Posterior vena cava (tissue), 2 donors: Measurements from ENCODE around the gene MACROD2. TPM values are rescaled to one million over a fixed set of nuclear protein-coding genes. Genes with fewer than 3 reads are reported as not detected.

Experiments used
- DNase-seq: peaks from one replicate; pipeline ENCODE4 v3.0.0-alpha.2; 2020; ENCODE audit warnings: low spot score
- intact Hi-C, 2 donors: fragments of 100-400 bp; cut with DNase I; formaldehyde crosslinking; loops; one replicate each; pipeline versions ENCODE4 v1.14.1 to v1.14.2; 2022 to 2023
- total RNA-seq, 2 donors: library from RNA; stranded (reverse); fragmentation: NEBNext Ultra II Directional; extraction: Animal tissue kit (Norgen Biotek cat#: 25700); gene quantifications; one replicate each; pipeline ENCODE4 v1.2.1, GENCODE V29; 2021
- donor health status: DM: yes; HTN: yes; CAD: no.
- donor health status: DM: yes; HTN: yes; CAD: no.

The MACROD2 gene
- total RNA-seq, 2 donors from 2014 or later = 15.5 to 25.5 TPM

DNA sequence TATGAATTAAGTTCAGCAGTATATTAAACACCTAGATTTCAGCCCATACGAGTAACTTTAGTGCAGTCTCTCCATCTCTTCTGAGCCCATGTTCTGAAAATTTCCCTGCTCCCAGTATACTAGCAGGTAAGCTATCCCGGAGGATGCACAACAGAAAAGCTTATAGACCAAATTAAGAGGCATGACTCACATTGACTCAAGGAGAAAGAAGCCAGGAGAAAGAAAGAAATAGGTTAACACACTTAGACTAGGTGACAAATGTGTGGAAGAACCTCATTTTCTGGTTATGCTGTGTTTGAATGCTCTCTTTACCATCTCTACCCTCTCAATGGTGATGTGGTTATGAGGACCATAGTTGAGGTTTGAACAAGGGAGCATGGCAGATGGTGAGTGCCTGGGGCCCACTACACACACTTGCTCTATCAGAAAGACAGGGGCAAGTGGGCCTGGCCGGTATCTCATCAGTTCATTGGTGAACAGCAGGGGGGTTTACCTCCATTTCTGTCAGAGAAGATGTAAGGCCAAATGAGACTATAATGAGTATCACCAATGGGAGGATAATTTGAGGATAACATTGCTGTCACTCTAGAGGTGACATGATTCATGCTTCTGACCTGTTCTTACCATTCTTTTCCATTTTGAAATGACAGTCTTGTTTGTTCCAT is 1244.4 kb downstream of the MACROD2 start:
- no peak for DNase-seq
- intact Hi-C loops = no loop called here

DNA sequence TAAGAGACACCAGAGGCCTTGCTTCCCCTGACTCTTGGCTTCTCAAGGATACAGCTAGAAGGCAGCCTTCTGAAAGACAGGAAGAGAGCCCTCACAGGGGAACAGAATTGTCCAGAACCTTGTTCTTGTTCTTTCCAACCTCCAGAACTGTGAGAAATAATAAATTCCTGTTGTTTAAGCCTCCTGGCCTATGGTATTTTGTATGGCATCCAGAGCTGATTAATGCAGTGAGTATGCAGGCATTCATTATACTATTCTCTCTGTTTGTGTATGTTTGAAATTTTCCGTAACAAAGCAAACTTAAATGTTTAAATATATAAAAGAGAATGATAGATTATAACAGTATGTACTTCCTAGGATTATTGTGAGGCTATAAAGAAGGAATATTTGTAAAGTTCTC is 1245.5 kb downstream of the MACROD2 start:
- intact Hi-C loops = no loop called here
- DNase-seq = no peak

DNA sequence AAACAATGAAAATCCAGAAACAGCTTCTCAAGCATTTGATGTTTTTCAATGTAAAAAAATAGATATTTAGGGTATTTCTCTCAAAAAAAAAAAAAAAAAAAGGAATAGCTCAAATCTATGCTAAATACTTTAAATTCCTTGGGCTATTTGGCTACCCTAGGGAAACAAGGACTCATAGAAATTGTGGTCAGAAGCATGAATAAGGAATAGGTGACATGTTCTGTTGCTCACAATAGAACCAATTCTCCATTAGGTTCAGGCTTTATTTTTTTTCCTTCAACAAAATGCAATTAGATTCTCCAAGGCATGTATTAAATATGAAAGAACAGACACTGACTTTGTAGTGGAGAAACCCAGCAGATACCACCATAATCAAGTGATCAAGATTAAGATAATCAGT is 1246.4 kb downstream of the MACROD2 start:
- DNase-seq = no peak
- intact Hi-C loops = no loop called here

DNA sequence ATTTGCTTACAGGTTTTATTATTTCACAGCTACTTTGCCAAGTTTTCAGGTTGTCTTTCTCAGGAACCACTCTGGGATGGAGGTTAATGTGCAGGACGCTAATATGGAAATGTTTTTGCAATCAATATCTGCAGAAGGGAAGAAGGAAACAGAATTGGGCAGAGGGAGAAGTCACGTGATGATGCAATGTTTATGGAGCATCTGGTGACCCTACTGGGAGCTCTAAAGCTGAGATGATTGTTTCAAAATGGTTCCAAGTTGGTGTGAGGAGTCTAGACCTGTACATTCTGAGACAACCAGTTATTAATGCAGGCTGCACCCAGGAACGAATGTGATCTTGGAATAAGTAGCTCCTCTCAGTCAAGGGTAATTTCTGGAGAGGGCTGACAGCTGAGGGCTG is 1247.5 kb downstream of the MACROD2 start:
- DNase-seq = no peak
- intact Hi-C loops = no loop called here

DNA sequence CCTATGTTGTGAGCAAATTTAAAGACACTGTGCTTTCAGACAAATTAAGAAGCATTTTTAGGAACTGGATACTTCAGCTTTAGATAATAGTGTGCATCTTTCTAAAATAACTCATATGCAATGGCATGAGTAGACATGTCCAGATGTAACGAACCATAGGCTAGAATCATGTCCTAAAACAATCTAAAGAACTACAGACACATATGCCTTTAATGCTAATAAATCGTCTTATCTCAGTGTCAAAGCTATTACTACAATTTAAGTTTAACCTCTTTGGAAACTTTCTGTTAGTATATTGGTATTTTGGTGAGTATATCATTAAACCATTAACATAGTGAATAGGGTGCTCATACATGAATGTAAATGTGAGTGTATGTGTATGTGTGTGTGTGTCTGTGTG is 1250.6 kb downstream of the MACROD2 start:
- intact Hi-C loops = no loop called here

DNA sequence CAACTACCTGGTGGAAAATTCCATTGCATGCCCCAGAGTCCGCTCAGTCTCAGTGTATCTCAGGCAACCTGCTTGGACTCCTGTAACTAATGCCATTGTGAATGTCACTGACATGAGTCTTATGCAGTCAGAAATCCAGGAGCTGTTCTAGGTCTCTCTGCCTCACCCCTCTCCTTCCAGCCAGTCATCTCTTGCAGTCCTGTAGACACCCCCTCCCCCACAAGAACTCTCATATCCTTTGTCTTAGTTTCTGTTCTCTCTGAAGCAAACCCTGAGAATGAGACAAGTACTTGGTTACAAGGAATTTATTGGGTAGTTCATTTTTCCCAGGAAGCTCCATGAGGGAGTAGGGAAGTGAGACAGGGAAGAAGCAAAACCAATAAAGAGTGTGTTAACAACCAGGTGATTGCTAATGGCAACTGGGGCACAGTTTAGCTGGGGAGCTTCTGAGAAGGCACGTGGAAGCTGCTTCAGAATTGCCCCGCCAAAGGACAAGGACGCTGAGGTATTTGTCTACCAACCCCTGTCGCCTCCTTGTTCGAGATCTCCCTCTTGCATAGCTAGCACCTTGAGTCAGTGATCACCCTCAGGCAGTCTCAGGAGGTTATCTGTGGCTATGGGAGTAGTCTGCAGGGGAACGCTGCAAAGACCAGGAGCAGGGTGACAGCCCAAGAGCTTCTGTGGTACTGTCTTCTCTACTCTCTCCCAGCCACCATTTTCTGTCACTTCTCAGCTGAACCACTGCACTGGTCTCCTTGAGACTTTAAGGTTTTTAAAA is 1253.5 kb downstream of the MACROD2 start:
- intact Hi-C loops = no loop called here
- no peak for DNase-seq

More for the DNA sequence above, 1250.6 kb downstream of the MACROD2 start:
- DNase-seq = no peak

DNA sequence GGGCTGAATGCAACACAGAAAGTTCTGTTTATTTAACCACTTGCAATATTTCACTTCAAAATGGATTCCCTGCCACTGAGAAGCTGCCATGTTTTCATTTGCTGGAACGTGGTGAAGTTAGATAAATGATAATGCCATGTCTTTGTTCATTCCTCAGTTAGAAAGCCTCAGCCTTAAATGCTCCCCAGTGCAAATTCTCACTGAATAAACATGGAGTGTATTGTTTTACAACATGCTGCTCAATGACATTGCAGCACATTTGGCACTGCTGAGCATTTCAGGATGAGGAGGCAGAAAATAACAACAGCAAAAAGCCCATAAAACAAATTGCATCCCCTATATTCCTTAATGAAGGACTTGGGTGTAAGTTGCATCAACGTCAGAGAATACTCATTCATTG is 1255.9 kb downstream of the MACROD2 start:
- intact Hi-C loops = no loop called here
- no peak for DNase-seq

DNA sequence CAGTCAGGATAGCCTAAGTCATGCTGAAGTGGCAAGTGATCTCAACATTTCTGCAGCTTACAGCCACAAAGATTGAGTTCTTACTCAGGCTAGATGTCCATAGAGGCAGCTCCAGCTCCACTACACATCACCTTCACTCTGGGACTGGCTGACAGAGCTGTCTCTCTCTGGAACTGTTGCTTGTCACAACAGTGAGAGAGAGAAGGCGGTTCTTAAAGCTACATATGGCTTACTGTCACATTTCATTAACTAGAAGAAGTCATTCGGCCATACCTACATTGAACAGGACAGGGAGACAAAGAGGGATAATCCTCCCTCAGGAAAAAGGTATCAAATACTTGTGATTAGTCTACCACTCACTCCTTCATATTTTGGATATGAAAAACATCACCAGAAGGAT is 1257.0 kb downstream of the MACROD2 start:
- no peak for DNase-seq
- intact Hi-C loops = no loop called here

DNA sequence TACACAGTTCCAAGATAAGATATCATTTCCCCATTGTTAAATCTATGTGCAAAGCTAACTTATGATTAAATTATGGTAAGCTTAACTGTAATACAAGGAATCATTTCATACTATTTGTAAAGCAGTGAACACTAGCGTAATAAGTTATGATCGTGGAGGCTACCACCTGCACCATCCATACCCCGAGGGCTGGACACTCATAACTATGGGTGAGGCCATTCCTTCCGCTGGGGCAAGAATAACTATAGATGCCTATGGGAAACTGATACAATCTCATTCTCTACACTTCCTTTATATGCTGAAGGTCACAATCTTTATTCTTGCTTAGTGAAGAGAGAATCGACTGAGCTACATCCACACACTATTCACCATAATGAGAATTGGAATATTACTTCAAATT is 1258.1 kb downstream of the MACROD2 start:
- intact Hi-C loops = no loop called here
- no peak for DNase-seq

DNA sequence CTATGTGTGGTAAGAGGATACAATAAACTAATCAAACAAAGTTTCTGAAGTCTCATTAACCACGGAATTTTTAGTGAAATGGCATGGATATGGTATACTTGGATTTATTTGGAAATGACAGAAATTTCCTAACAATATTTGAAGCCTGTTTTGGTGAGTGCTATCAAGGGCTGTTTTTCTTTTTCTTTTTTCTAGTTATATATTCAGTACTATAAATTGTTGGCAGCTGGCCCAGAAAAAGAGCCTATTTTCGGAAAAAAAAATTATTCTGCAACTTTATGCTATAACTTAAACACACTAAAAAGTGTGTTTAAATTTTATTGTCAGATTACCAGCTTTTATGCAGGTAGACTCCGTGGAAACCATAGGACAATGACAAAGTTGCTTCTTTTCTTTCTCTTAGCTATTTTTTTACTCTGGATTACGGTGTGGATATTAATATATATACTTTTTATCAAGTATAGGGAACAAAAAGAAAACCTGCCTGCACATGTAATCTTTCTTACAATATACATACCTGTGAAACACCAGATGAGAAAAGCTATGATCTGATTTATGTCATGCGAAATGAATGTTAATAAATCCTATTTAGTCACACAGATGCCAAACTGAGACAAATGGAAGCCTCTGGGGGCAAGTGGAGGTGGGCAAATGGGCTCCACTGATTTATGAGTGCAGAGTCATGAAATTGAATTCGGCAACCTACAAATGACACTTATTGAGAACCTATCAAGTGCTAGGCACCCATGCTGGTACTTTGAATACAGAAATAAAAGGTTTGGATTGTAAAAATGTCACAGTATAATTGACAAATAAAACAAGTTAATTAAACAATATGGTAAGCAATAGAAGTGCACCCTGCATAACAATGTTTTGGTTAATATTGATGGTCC is 1261.6 kb downstream of the MACROD2 start:
- intact Hi-C loops = no loop called here
- DNase-seq = no peak

DNA sequence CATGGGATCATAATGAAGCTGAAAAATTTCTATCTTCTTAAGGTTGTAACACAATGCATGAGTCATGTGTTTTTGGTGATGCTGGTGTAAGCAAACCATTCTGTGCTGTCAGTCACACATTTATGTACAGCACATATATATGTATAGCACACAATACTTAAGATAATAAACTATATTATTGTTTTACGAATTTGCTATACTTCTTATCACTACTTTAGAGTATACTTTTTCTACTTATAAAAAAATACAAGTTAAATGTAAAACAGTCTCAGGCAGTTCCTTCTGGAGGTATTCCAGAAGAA is 1262.2 kb downstream of the MACROD2 start:
- DNase-seq = no peak
- intact Hi-C loops = no loop called here

DNA sequence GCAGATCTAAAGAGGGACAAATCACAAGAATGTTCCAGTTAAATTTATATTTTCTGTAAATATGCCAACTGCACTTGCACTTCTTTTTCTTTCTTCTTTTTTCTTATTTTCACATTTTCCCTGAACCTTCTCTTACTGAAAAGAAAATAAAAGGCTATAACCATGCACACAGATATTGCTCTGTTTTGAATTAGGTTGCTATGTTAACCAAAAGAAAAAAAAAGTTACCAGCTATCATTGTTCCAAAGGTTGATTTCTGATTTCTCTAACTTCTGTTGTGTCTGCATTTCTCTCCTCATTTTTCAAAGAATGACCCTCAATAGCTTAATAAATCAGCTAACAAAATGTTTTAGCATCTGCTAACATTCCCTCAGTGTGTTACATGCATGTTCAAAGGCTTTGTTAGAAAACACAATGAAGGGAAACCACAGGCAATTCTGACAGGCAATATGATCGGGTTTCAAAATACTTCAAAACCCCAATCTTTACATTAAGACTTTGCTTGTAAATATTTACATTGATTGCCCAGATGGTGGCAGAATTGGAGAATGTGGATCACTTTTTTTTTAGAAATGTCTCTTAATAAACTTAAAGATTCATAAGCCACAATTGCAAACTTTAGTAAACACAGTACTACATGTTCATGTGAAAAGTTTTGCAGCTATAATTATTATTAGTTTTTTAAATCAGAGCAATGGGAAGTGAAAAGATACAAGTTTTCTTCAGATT is 1270.4 kb downstream of the MACROD2 start:
- DNase-seq = no peak
- intact Hi-C loops = no loop called here

DNA sequence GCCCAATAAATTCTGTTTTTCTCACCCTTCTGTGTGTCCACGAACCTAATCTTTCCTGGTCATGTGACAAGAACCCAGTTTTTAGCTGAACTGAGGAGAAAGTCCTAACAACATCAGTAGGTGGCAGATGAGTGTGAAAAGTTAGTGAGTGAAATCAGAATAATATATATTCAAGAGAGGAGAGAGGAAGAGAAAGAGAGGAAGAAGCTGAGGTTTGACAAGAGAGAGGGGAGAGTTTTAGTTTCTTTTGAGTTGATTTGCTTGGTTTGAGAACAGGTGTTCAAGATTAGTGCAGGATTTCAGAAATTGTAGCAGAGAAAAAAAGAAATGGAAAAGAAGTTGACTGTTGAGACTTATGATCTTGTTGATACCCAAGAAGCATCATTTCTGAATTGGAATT is 1272.6 kb downstream of the MACROD2 start:
- DNase-seq = no peak
- intact Hi-C loops = no loop called here

DNA sequence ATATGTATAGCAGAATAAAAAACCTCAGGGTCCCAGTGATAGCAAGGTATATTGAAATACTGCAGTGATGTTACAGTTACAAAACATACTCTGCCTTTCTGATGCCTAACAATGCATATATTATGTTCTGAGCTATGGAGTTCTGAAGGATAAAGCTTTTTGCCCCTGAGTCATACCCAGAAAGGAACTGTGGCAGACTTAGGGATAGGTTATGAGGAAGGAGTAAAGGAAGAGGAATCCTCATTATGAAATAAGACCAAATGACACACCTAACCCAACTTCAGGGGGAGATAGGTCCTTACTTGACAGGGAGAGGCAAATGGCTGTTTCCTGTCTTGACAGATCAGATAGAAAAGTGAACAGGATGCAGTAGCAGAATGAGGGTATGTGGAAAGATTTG is 1282.7 kb downstream of the MACROD2 start:
- intact Hi-C loops = no loop called here
- no peak for DNase-seq

DNA sequence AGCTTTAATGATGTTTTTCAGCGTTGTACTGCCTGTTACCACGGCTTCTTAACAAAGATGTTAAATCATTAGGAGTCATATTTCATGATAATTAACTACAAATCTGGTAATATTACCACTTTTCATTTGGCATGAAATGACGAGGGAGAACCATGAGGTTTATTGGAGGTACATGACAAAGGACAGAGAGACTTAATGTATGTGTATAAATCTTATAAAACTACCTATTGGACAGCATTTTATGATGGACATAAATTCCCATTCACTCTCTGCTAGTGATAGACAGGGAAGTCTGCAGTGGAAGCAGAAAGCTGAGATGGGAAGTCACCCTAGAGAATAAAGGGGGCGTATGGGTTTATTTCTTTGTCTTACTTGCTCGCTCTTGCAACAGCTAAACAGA is 1292.0 kb downstream of the MACROD2 start:
- intact Hi-C loops = no loop called here
- no peak for DNase-seq

DNA sequence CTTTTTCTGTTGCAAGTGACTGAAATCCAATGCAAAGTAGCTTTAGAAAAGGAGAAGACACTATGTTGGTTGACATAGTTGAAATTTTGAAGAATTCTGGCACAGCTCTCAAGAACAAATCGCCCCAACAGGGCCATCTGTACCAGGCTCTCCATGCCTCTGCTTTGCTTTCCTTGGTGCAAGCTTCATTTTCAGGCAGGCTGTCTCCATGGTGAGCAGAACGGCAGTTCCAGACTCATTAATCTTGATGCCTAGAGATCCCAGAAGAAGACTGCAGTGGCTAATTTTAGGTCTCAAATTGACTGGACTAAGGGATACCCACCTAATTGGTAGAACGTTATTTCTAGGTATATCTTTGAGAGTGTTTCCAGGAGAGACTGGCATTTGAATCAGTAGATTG is 1292.8 kb downstream of the MACROD2 start:
- DNase-seq = no peak
- intact Hi-C loops = no loop called here

DNA sequence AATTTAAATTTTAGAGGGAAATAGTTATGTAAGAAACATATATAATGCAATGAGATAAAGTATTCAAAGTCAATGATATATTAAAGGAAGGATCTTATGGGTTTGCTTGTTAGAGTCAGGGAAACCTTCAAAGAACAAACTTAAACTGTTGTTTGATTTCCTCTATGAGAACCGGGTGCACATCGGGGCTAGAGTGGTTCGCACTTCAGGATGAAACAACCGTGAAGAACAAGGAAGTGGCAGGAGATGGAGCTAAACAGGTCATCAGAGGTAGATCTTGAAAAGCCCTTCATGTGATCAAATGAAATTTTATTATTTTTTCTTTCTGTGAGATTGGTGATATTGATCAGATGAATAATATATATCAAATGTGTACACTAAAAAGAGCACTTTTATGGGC is 1294.0 kb downstream of the MACROD2 start:
- intact Hi-C loops = no loop called here
- no peak for DNase-seq

DNA sequence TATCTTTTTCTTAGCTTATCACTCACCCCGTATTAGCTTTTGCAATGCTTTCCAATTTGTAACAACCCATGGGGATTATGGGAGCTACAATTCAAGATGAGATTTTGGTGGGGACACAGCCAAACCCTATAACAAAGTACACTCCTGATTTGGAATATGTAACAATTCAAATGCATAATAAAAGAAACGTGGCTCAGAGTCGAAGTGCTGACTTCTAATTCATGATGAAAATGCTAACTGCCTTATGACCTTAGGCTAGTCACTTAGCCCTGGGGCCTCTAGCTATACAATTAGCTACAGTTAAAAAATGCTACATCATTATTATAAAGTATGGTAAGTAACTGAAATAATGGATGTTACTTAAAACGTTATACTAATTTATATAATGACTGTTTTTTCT is 1297.1 kb downstream of the MACROD2 start:
- intact Hi-C loops = no loop called here
- DNase-seq = no peak

DNA sequence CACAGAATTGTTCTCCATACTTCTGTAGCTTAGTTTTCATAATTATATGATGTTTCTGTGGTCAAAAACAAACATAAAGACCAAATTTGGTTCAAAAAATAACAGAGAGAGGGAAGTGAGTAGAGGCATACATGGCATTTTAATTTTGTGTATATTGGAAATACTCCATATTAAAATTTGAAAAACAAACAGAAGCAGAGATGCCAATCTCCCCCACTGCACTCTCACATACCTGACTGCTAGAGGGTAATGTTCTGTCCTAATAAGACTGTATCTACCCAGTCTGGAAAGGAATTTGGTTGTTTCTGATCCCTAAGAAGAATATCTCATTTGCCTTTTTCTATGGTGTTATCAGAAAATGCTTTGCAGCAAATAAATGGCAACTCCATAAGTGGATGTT is 1301.1 kb downstream of the MACROD2 start:
- intact Hi-C loops = no loop called here
- DNase-seq = no peak
